Calu3 (cell line): ENCODE measurements around the gene FOXO3. TPM values are rescaled to one million over a fixed set of nuclear protein-coding genes. Genes with fewer than 3 reads are reported as not detected.

Experiments used
- Bru-seq: library from RNA; stranded (reverse); fragments of 400-500 nt; gene quantifications from one replicate; lab custom pipeline; 2021; lab: Mats Ljungman, UMichigan
- BruChase-seq, 2 experiments: library from RNA; stranded (reverse); fragments of 400-500 nt; gene quantifications; one replicate each; lab custom pipeline; 2021; lab: Mats Ljungman, UMichigan
- BruUV-seq: library from RNA; stranded (reverse); fragments of 400-500 nt; replicated peaks from 2 replicates; lab custom pipeline; 2021; lab: Mats Ljungman, UMichigan
- CTCF ChIA-PET: fragments of 300-600 bp; sonication (Branson Sonifier 250); formaldehyde crosslinking; loops from one replicate; lab custom pipeline; 2022; ENCODE audit warnings: antibody characterized with exemption; lab: Charles Lee
- DNase-seq: peaks from one replicate; pipeline ENCODE4 v3.0.0; 2022
- H3K27ac Mint-ChIP-seq: one replicate; pipeline ENCODE4 v1.8.0; 2022; ENCODE audit warnings: mixed read lengths; ENCODE audit not compliant: unreplicated experiment
- H3K27me3 Mint-ChIP-seq: one replicate; pipeline ENCODE4 v1.8.0; 2022; ENCODE audit warnings: mixed read lengths; ENCODE audit not compliant: unreplicated experiment
- H3K36me3 Mint-ChIP-seq: one replicate; pipeline ENCODE4 v1.8.0; 2022; ENCODE audit warnings: mild to moderate bottlenecking, moderate library complexity, mixed read lengths; ENCODE audit not compliant: insufficient read depth, unreplicated experiment
- H3K4me1 Mint-ChIP-seq: one replicate; pipeline ENCODE4 v1.8.0; 2022; ENCODE audit warnings: mild to moderate bottlenecking, low read depth, mixed read lengths; ENCODE audit not compliant: unreplicated experiment
- H3K4me3 Mint-ChIP-seq: one replicate; pipeline ENCODE4 v1.8.0; 2022; ENCODE audit warnings: mild to moderate bottlenecking, low read depth, moderate library complexity, mixed read lengths; ENCODE audit not compliant: unreplicated experiment
- H3K9me3 Mint-ChIP-seq: one replicate; pipeline ENCODE4 v1.8.0; 2022; ENCODE audit warnings: low read depth, mixed read lengths; ENCODE audit not compliant: unreplicated experiment
- CTCF ChIP-seq: fragments of 200-600 bp; IDR thresholded peaks from one replicate; pipeline ENCODE4 v1.8.0; 2022; ENCODE audit warnings: antibody characterized with exemption; ENCODE audit not compliant: unreplicated experiment
- intact Hi-C: fragments of 100-400 bp; cut with micrococcal nuclease; formaldehyde crosslinking; loops from one replicate; pipeline ENCODE4 v1.10.0; 2022; ENCODE audit not compliant: unreplicated experiment
- long read RNA-seq: library from polyadenylated mRNA; stranded (forward); transcript quantifications from one replicate; pipeline ENCODE4 v2.0.0, GENCODE V29; 2022
- total RNA-seq: library from RNA; stranded (reverse); gene quantifications from 2 replicates; pipeline ENCODE4 v1.2.3, GENCODE V29; 2022

The FOXO3 gene
- total RNA-seq (44.1 and 45.5 TPM in 2 replicates), Bru-seq, nascent RNA (percentile 95 among the genes with signal in this experiment), BruChase-seq, experiment 1, labeled RNA remaining after a 6-hour chase (percentile 83 among the genes with signal in this experiment), BruChase-seq, experiment 2, labeled RNA remaining after a 2-hour chase (percentile 85 among the genes with signal in this experiment)
- long read RNA-seq, full-length matches to known transcripts: 23 of 88 reads
- long read RNA-seq, partial matches to known transcripts: 15 of 88 reads
- long read RNA-seq, other reads (novel, unspliced or antisense): 50 of 88 reads

GRCh38 chr6:108560463-108561308, at the start of gene FOXO3:
FOXO3 (plus strand) TSS chr6:108560917; CDS start chr6:108561209, 292 bp downstream.
- no peak for TF ChIP-seq CTCF
- Mint-ChIP-seq H3K9me3 (no peaks in the 10 kb centered on the region), H3K4me3 (peak within 1 kb of the TSS; percentile 94), H3K4me1 (peaks cover 20% of the 10 kb centered on the region), H3K27ac (peak within 1 kb of the TSS; percentile 93), H3K36me3 (peaks cover 70% of the 10 kb centered on the region), H3K27me3 (no peaks in the 10 kb centered on the region)
- peak; percentile 94 for DNase-seq
- intact Hi-C loops: loop anchor here (5.0 kb wide), 2 partner anchors 112 to 177 kb away; no protein-coding TSS in a partner anchor
- CTCF ChIA-PET: interaction anchor here (0.6 kb wide), 1 partner anchor 175 kb away, joined by 4 read pairs; no protein-coding TSS in a partner anchor
- no TSS peak for BruUV-seq

- H3K4me3 Mint-ChIP-seq: no peak overlapping the region
- CTCF ChIA-PET: interaction anchor here (0.6 kb wide), 1 partner anchor 473 kb away, joined by 4 read pairs; no protein-coding TSS in a partner anchor
- BruUV-seq: no TSS peak
- peak; percentile 32 for TF ChIP-seq CTCF
- no peaks in the 10 kb centered on the region for H3K9me3 Mint-ChIP-seq
- H3K27me3 Mint-ChIP-seq: no peaks in the 10 kb centered on the region
- intact Hi-C loops: no loop called here
- no peaks in the 10 kb centered on the region for H3K4me1 Mint-ChIP-seq
- H3K27ac Mint-ChIP-seq: no peak overlapping the region
- DNase-seq: peak; percentile 28
- no peaks in the 10 kb centered on the region for H3K36me3 Mint-ChIP-seq
Observed at GRCh38 chr6:108518714-108519576, 41.8 kb upstream of the FOXO3 start.

- TF ChIP-seq CTCF: no peak
- CTCF ChIA-PET: no interaction called here
- Mint-ChIP-seq H3K27ac (no peak overlapping the region), H3K36me3 (no peaks in the 10 kb centered on the region), H3K27me3 (no peaks in the 10 kb centered on the region), H3K4me3 (no peak overlapping the region), H3K4me1 (no peaks in the 10 kb centered on the region), H3K9me3 (no peaks in the 10 kb centered on the region)
- BruUV-seq: no TSS peak
- no peak for DNase-seq
- intact Hi-C loops: no loop called here
Observed at GRCh38 chr6:108521616-108522107, 39.1 kb upstream of the FOXO3 start.

- Mint-ChIP-seq H3K36me3 (no peaks in the 10 kb centered on the region), H3K4me1 (no peaks in the 10 kb centered on the region), H3K4me3 (no peak overlapping the region), H3K27ac (no peak overlapping the region), H3K27me3 (no peaks in the 10 kb centered on the region), H3K9me3 (no peaks in the 10 kb centered on the region)
- BruUV-seq: no TSS peak
- no peak for DNase-seq
- CTCF ChIA-PET: no interaction called here
- TF ChIP-seq CTCF: no peak
- intact Hi-C loops: no loop called here
Observed at GRCh38 chr6:108523697-108524096, 37.0 kb upstream of the FOXO3 start.
